Amygdala (tissue), 56 donors: ENCODE data around the gene OR6S1.
A peak's percentile ranks its signal among the peaks of the same experiment; 100 is the strongest.
"Not testable (repeated sequence)": the region's sequence is repeated elsewhere in the genome, so short reads cannot be mapped to it uniquely, and the experiment has no call there.

Experiments used
- DNase-seq, 56 donors: peaks; one replicate each; lab custom pipeline; 2025; lab: John Stamatoyannopoulos, UW

OR6S1 gene

DNA sequence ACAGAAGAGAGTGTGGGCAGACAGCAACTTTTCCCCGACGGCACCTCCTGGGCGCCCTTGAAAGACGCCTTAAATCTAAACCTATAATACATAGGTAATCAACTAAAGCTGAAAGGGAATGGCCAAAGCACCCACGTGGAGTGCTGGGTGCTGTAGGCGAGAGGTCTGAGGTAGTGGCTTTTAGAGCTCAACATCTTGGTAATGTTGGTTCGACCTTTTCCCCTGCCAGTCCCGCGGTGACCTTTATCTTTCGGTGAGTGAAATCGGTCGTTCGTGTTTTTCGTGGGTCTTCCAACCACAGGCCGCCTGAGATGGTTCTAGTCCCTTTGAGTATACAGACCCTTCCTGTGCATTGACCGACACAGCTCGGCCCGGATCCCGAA lies 9.1 kb downstream of the OR6S1 start:
- peak in 1 of 56 donors; percentile 34 for DNase-seq

DNA sequence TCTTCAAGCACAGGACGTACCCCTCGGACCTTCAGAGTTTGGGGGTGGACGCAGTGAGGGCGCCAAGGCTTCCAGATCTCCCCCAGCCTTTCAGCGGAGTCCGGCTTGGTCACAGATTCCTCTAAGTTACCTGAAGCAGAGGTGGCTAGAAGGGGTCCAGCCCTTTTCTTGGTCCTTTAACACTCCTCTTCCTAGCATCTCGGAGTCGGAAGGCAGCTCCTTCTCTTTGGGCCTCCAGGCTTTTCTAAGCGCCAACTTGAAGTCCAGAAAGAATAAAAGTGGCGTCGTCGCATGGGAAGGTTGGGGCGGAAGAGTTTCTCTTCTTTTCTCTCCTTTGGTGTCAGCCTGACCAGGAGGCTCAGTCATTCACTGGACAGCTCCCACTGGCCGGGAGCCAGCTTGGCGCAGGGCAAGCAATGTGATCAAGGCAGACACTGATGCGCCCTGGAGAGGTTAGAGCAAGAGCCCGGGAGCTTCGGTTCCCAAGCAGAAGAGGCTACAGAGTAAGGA lies 9.6 kb downstream of the OR6S1 start:
- peak in 18 of 56 donors; percentile 8 to 64 (median 32) for DNase-seq

DNA sequence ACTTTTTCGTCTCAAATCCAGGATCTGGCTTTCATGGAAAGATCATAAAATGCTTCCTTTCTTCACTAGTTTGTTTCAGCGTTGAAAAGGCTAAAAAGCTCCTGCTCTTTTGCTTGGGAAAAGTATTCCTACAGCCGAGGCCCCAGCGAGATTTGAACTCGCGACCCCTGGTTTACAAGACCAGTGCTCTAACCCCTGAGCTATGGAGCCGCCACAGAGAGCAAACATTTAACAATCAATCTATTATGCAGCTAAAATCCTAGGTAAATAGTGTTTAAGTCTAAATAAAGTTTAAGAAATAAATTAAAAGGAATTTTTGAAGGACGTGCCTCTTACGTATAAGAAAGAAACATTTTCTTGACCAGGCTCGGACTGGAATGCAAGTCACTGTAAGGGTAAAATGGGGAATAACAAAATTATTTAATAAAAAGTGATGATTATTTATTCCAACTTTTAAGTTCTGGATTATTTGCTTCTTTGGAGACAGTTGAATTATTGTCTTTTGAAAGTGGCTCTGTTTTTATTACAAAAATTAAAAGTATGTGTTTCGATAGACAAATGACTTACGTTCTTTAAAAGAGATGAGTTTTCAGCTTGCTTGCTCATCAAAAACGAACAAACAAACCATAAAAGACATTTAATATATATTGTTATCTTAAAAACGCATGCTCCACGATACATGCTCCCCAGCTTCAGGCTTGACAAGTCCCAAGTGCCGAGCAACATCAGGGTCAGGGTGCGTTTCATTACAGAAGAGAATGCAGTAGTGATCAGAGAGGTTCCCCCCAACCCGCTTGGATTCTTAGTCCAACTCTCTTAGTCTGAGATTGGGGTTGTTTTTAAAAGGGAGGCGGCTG lies 10.2 kb downstream of the OR6S1 start:
- DNase-seq: peak in 19 of 56 donors; percentile 6 to 62 (median 25)

DNA sequence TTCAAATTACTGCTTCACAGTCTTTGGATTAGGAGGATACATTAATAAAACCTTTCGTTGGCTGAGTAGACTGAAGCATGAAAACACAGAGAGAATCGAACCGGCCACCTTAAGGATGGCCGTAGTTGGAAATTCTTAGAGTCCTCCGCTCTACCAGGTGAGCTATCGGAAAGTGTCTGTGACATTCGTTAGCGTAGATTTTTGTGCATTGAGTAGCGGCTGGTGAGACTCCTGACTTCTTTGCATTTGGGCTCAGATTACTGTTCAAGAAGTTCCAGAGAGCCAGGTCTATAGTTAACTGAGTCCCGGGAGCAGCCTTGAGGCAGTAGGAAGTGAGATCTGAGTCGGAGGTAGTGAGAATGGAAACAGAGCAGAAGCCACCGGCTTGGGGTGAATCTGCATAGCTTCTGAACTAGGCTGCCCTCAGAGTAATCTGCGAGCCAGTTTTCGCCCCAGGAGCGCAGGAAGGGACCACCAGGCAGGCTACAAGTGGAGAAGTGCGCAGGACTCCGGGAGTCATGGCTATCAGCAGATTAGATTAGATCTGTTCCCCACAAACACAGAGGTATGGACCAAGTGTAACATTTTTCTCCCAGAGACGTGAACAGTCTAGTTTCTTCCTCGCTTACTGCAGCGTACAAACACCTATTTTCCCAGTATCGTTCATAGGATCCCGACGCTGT lies 11.0 kb downstream of the OR6S1 start:
- DNase-seq: peak in 7 of 56 donors; percentile 14 to 66 (median 23)

DNA sequence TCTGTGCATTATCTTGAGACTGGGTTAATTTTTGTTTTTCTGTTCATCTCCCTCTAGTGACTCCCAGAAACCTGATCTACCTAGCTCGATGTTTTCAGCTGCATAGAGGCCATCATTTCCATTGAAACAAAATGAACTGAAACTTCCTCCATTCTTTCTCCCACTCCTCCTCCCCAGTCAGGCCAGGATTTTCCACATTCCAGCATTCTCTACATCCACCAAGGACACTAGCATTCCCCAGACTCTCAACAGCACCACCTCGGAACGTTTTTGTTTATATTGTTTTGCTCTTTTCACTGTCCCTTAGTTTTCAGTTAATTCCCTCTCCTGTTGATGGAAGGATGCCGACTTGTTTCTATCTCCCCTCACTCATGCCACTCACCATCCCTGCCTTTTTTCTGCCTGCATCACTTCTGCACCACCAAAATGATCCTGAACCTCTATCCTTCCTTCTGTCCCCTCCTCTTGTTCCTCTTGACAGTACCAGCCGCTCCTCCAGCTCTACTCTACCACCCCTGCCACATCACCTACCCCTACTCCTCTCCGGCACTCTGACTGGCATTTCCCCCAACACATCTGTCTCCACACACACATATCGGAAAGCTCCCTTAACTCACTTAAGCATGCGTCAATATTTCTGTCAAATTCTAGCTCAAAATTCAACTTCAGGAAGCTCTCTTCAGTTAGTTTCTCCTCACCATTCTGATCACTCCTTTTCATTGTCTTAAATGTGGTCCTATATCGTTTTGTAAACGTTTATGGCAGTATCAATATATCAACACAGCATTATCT lies 13.2 kb downstream of the OR6S1 start:
- DNase-seq: no peak

DNA sequence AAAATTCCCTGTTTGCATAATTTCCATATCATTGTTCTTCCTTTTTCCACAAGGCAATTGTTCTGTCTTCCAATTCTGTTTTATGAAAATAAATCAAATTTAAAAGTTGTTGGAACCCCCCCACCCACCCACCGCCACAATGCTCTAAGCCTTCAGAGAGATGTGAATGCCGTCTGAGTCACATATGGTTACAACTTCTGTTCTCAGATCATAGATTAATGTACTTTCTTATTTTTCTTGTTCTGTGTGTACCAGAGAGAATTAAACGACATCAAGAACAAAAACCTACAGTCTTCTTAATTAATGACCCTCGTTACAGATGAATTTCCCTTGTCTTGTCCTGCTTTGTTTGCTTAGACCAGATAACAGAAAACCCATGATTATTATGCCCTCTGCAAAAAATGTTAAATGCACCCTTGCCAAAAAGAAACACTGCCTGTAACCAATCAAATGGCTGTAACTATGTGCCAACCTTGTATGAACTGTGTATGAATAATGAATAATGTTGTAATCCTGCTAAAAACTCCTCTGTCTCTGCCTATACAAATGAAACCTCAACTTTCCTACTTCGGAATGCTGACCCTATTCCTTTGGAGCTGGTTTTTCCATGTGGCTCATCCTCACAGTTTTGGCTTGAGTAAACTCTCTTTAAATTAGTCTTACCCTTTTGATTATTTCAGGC lies 14.0 kb downstream of the OR6S1 start:
- DNase-seq: no peak

DNA sequence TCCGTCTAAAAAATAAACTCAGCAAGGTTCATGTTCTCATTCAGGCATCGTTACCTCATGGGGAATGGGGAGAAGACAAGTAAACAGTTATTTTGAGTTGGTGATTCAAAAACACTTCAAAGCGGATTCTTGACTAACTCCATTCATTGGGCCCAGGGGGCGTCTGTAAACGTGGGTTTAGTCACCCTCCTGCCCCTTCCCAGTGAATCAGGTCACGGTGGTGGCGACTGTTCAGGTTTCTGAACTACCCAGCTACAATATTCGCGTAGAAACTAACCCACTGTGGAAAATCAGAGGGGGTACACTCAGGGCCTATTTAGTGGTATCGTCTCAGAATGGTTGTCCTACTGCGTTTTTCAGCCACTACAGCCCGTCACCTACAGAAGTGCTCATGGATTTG lies 15.2 kb downstream of the OR6S1 start:
- DNase-seq: no peak

DNA sequence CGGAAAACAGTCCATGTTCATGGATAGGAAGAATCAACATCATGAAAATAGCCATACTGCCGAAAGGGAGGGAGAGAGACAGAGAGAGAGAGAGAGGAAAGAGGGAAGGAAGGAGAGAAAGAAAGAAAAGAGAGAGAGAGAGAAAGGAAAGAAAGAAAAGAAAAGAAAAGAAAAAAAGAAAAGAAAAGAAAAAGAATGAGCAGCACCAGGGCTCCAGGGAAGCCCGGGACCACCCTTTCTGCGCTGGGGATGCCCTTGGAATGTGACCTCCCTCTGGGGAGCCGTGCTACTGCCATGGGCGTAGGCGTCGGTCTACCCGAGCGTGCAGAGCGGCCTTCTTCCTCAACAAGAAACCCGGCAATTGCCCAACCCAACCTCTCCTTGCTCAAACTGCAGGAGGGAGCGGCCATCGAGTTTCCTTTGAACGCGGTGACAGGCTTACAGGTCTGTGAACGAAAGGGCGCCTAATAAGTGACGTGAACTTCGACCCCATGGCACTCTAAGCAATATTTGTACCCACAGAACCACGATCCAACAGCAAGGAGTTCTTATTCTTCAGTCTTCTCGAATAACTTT lies 16.9 kb downstream of the OR6S1 start:
- peak in 2 of 56 donors; percentile 1 to 7 for DNase-seq

DNA sequence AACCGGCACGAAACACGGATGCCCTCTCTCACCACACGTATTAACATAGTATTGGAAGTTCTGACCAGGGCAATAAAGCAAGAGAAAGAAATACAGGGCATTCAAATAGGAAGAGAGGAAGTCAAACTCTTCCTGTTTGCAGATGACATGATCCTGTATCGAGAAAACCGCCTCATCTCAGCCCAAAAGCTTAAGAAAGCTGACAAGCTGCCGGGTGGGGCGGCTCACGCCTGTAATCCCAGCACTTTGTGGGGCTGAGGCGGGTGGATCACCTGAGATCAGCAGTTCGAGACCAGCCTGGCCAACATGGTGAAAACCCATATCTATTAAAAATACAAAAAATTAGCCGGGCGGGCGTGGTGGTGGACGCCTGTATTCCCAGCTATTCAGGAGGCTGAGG lies 17.7 kb downstream of the OR6S1 start:
- DNase-seq: no peak

DNA sequence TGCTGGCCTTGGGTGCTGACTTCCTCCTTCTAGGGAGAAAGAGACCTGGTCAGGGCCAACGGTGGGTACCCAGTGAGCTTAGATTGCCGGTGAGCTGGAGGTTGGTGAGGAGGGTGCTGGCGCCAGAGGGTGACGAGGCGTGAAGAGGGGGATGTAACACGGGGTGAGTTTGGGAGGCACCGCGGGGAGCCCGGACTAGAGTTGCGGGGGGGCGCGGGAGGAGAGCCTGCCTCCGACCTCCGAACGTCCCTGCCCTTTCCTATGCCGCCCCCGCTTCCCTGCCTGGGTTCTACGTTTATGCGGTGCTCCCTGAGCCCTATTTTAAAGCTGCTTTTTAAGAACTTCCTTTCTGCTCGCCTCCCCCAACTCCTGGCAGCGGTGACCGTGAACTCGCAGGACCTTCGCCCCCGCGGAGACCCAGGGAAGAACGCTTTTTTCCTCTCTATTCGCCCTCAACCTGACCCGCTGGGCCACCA lies 18.6 kb downstream of the OR6S1 start:
- no peak for DNase-seq

DNA sequence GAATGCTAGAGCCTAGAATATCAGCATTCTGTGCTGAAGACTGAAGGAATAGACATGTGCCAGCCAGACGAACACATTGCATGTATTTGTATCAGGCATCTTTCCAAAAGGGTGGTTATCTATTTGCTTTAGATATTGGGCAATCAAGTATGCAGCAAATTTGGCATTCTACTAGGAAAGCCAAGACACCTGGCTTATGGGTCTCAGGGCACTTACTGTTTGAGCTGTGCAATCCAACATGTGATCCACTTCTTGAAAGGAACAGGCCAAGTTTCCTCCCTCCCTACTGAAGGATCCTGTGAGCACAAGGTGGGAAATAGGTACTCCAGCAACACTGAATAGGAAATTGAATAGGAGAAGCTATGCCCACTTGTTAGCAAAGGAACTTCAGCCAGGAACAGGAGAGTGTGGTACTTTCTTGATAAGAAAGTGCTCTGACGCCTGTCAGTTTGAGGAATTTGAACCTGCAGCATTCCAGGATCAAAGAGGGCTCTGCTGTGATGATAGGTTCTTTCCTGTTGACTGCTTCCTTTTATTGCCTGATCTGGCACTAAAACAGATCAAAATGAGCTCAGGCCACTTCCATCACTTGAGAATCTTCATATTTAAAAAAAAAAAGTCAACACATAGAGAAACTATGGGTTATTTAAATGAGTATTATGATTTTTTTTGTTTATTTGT lies 20.6 kb downstream of the OR6S1 start:
- DNase-seq: no peak

DNA sequence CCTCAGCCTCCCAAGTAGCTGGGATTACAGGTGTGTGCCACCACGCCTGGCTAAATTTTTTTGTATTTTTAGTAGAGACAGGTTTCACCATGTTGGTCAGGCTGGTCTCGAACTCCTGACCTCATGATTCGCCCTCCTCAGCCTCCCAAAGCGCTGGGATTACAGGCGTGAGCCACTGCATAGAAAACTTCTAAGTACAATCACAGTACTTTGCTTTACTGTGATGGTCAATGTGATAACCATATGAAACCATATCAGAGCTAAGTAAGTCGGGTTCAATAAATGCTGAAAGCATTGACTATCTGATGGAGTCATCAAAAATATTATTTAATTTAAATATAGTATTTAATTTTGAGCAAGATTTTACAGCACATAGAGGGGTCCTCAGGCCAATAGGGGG lies 21.8 kb downstream of the OR6S1 start:
- not testable (repeated sequence) for DNase-seq

DNA sequence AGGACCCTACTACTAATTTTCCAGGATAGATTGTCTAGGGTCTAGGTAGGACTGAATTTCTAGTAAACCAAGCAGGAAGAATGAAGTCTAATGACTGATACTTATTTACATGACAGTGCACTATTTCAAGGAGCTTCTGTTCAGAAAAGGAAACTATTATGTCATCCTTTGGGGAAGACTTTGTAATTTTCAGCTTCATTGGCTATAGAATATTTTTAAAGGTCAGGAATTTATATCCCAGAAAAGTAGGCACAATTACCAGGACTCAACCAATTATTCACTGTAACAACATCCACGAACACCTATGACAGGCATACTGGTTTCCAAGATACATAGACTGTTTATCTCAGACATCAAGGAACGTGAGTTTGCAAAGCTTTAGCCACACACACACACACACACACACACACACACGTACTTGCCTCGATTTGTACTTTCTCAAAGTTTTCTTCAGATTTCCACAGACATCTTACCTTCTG lies 23.2 kb downstream of the OR6S1 start:
- no peak for DNase-seq

DNA sequence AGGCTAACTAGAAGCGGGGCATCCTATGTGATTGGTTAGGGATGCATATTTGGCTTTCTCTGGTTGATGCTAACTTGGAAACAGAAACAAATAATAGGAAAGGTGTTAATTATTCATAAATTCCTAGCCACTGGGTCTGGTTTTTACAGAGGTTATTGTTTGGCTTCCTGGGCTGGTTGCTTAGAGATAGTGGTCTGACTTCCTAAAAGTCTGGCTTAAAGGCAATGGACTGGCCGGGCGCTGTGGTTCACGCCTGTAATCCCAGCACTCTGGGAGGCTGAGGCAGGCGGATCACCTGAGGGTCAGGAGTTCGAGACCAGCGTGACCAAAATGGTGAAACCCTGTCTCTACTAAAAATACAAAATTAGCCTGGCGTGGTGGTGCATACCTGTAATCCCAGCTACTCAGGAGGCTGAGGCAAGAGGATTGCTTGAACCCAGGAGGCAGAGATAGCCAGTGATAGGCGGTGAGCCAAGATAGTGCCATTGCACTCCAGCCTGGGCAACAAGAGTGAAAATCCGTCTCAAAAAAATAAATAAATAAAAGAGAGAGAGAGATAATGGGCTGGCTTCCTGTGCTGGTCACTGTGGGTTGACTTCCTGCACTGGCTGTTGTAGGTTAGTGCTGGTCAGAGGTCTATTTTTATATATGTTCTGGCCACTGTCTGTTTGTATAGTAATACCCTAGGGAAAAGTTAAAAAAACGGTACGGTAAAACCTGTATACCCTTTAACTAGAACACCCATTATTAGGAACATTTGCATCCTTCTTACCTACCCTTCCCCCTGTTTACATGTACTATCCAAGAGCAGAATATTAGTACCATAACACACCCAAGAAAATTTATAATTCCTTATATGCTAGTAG lies 24.1 kb downstream of the OR6S1 start:
- no peak for DNase-seq

DNA sequence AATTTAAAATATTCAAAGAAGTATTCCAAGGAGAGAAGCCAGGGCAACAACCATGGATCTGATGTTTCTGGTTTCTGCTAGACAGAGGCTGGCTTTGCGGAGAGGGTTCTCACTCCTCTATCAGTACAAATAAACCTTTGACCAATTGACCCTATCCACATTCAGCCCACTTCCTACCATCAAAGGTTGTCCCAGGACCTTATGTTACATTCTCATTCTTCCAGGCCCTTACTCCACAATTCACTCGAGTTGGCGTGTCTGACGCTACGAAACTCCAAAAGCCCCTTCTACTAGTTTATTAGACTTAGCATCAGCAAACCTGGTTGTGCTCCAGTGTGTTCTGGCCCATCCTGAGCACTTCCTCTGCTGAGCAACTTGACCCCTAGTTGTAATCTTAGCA lies 25.5 kb downstream of the OR6S1 start:
- DNase-seq: no peak

DNA sequence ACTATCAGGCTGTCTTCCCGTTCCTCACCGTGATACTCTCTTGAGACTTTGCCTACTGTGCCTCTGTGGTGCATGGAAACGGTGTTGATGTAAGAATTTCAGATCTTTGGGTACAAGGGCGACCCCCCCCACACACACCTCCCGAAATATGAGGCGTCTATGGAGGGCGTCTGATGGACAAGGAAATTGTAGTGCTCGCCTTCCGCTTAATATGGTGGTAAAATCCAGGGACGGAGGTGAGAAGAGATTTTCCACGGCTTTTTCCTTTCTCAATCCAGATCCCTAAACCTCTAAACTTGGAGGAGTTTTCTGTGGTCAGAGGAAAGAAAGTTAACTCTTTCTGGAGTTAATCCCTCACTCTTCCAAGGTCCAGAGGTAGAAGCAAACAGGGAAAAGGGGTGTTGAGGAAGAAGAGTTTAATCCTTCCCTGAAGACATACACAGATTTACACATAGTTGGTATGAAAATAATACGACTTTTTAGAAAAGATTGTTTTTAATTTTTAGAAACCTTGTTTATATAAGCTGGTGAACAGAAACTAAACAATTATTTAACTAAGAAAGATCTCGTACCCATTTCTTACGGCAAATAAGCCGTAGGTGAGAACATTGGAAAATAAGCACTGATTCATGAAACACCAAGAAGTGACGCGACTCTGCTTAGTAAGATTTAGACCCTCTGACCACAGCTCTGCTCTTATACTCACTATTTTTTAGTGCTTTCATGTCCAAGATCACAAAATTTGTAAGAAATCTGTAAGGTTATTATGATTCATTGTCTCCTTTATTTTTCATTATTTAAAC lies 27.3 kb downstream of the OR6S1 start:
- peak in 12 of 56 donors; percentile 7 to 68 (median 42) for DNase-seq
